Astrocyte of the spinal cord (primary cell): ENCODE results near the gene PYROXD2.

Experiments used
- DNase-seq: peaks from one replicate; pipeline ENCODE4 v3.0.0; 2011; ENCODE audit warnings: low read depth, low spot score
- H3K4me3 ChIP-seq: 2 replicates; pipeline ENCODE4 v1.5.1; 2011; ENCODE audit warnings: low read depth, mild to moderate bottlenecking, low read length, moderate library complexity
- CTCF ChIP-seq: IDR thresholded peaks from 2 replicates; pipeline ENCODE4 v1.5.1; 2012; ENCODE audit warnings: low read depth, mild to moderate bottlenecking, low read length, inconsistent platforms
- in situ Hi-C: cut with HindIII; loops from 2 replicates; pipeline ENCODE4 v1.10.0; 2017; ENCODE audit warnings: low sequenced_read_pairs

PYROXD2 gene

GRCh38 chr10:98414932-98415730 lies at the start of gene PYROXD2:
TSS of gene PYROXD2 (minus strand) at chr10:98415182. CDS start at chr10:98415135, 47 bp downstream.
- TF ChIP-seq CTCF, result no peak
- peak; percentile 88 for DNase-seq
- in situ Hi-C loops, result no loop called here
- peak within 1 kb of the TSS; percentile 64 for H3K4me3 ChIP-seq

DNA sequence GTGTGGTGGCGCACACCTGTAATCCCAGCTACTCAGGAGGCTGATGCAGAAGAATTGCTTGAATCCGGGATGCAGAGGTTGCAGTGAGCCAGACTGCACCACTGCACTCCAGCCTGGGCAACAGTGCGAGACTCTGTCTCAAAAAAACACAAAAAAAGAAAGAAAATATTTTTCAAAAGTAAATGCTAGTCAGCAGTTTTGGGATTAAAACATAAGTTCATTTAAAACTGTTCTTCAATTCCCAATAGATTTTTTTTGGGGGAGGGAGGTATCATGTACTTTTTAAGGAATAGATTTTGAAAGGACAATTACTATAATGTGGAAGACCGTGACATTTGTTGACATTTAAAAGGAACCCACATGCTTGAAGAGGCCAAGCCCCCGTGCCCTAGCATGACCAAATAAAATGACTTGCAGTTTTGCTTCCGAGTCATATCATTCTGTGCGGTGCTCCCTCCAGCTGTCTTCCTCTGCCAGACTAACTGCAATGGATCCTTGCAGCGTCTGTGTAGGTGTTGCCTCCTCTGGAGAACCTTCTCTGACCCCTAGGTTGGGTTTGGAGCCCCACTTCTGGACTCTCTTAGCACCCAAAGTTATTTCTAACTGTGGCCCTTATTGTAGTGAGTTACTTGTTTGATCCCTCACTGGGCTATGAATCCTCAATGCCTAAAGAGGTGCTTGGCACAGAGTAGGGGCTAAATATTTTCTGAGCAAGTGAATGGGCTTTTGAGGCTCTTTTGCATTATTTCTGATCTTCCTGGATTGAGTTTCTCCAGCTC lies 49.2 kb upstream of the PYROXD2 start:
- no peak for TF ChIP-seq CTCF
- in situ Hi-C loops, result no loop called here
- no peak overlapping the region for H3K4me3 ChIP-seq
- DNase-seq, result no peak

- DNase-seq, result no peak
- TF ChIP-seq CTCF, result no peak
- no peak overlapping the region for H3K4me3 ChIP-seq
- in situ Hi-C loops, result no loop called here
Observed at GRCh38 chr10:98463016-98463415, 48.0 kb upstream of the PYROXD2 start.

DNA sequence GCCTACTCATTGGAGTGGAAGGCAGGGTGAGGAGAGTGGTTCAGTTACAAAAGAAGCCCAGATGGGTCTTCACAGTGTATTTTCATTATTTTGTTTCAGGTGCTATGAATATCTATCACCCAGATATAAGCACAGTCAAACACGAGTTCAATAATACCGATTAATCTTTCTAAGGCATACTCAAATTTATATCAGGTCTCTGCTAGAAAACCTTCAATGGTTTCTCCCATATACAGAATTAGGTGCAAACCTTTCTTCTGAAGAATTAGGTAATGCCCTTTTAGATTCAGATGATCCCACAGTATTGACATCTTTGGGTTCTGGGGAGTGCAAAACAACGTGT lies 46.5 kb upstream of the PYROXD2 start:
- no peak for DNase-seq
- TF ChIP-seq CTCF, result no peak
- in situ Hi-C loops, result no loop called here

GRCh38 chr10:98460837-98461499 lies 46.0 kb upstream of the PYROXD2 start:
- no peak for TF ChIP-seq CTCF
- DNase-seq, result peak; percentile 88

More for the DNA sequence above, 46.5 kb upstream of the PYROXD2 start:
- H3K4me3 ChIP-seq, result no peak overlapping the region

More at GRCh38 chr10:98460837-98461499, 46.0 kb upstream of the PYROXD2 start:
- in situ Hi-C loops, result no loop called here
- H3K4me3 ChIP-seq, result no peak overlapping the region
